GM19452 (cell line): Measurements from ENCODE around the gene MAP4K1.
"Not testable (repeated sequence)": the region's sequence is repeated elsewhere in the genome, so short reads cannot be mapped to it uniquely, and the experiment has no call there.

Source experiments
- ATAC-seq: cut with Tn5 transposase; IDR thresholded peaks from one replicate; pipeline ENCODE4 v1.9.1; 2021; ENCODE audit not compliant: unreplicated experiment

Gene MAP4K1

GRCh38 chr19:38579304-38579703, 38.4 kb downstream of the MAP4K1 start:
- ATAC-seq, result not testable (repeated sequence)

DNA sequence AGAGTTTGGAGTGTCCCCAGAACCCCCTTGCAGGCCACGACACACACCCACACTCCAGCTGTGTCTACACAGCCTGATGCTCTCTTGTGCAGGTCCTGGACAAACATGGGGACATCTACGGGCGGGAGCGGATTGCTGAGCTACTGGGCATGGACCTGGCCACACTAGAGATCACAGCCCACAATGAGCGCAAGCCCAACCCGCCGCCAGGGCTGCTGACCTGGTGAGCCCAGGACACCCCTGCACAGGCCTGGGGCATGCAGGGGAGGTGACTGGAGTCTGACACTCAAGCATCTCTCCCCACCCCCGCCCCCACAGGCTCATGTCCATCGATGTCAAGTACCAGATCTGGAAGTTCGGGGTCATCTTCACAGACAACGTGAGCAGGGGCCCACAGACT, 39.9 kb downstream of the MAP4K1 start:
- ATAC-seq, result no peak

GRCh38 chr19:38571682-38572081, 46.1 kb downstream of the MAP4K1 start:
- no peak for ATAC-seq

GRCh38 chr19:38569368-38569983, 48.3 kb downstream of the MAP4K1 start:
- no peak for ATAC-seq

- ATAC-seq, result no peak
Observed at GRCh38 chr19:38565691-38566105, 52.1 kb downstream of the MAP4K1 start.

DNA sequence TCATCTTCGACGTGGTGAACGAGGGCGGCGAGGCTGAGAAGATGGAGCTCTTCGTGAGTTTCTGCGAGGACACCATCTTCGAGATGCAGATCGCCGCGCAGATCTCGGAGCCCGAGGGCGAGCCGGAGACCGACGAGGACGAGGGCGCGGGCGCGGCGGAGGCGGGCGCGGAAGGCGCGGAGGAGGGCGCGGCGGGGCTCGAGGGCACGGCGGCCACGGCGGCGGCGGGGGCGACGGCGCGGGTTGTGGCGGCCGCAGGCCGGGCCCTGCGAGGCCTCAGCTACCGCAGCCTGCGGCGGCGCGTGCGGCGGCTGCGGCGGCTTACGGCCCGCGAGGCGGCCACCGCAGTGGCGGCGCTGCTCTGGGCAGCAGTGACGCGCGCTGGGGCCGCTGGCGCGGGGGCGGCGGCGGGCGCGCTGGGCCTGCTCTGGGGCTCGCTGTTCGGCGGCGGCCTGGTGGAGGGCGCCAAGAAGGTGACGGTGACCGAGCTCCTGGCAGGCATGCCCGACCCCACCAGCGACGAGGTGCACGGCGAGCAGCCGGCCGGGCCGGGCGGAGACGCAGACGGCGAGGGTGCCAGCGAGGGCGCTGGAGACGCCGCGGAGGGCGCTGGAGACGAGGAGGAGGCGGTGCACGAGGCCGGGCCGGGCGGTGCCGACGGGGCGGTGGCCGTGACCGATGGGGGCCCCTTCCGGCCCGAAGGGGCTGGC, 52.6 kb downstream of the MAP4K1 start:
- ATAC-seq, result no peak

GRCh38 chr19:38563475-38563874, 54.3 kb downstream of the MAP4K1 start:
- no peak for ATAC-seq

- no peak for ATAC-seq
Observed at GRCh38 chr19:38562096-38562495, 55.7 kb downstream of the MAP4K1 start.

GRCh38 chr19:38561658-38562057, 56.1 kb downstream of the MAP4K1 start:
- no peak for ATAC-seq

DNA sequence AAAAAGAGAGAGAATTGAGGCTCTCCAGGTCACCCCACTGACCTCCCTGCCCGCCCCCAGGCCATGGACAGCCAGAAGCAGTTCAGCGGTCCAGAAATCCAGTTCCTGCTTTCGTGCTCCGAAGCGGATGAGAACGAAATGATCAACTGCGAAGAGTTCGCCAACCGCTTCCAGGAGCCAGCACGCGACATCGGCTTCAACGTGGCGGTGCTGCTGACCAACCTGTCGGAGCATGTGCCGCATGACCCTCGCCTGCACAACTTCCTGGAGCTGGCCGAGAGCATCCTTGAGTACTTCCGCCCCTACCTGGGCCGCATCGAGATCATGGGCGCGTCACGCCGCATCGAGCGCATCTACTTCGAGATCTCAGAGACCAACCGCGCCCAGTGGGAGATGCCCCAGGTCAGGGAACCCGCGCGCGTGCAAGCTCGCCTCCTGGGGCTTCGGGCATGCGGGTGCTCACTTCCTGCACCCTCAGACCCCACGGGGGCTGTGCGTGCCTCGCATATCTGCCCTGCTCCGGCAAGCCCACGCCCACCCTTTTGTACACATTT, 56.6 kb downstream of the MAP4K1 start:
- ATAC-seq, result no peak

GRCh38 chr19:38559428-38560401, 58.0 kb downstream of the MAP4K1 start:
- ATAC-seq, result peak; percentile 71

GRCh38 chr19:38558933-38559332, 58.8 kb downstream of the MAP4K1 start:
- ATAC-seq, result not testable (repeated sequence)

GRCh38 chr19:38557205-38557799, 60.5 kb downstream of the MAP4K1 start:
- ATAC-seq, result peak; percentile 40

GRCh38 chr19:38556521-38557174, 61.1 kb downstream of the MAP4K1 start:
- ATAC-seq, result no peak

DNA sequence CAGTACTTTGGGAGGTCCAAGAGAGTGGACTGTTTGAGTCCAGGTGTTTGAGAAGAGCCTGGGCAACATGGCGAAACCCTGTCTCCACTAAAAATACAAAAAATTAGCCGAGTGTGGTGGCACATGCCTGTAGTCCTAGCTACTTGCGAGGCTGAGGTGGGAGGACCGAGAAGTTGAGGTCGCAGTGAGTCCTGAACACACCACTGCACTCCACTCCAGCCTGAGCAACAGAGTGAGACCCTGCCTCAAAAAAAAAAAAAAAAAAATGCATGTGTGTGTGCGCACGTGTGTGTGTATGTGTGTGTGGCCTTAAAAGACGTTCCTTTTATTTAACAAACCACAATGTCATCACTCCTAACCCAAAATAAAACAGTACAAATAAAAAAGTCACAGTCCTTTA, 62.6 kb downstream of the MAP4K1 start:
- no peak for ATAC-seq

DNA sequence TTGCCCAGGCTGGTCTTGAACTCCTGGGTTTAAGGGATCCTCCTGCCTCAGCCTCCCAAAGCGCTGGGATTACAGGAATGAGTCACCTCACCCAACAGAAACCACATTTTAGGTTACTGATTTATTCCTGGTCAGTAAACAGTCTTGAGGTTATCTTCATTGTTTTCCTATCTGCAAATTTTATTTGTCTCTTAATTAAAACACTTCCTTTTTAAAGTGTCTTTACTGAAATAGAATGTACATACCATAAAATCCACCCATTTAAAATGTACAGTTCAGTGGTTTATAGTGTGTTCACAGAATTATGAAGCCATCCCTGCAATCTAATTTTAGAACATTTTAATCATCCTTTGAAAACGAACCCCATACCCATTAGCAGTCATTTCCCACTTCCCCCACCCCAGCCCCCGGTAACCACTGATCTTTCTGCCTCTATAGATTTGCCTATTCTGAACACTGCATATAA, 63.0 kb downstream of the MAP4K1 start:
- no peak for ATAC-seq

GRCh38 chr19:38553239-38553638, 64.5 kb downstream of the MAP4K1 start:
- ATAC-seq, result not testable (repeated sequence)

DNA sequence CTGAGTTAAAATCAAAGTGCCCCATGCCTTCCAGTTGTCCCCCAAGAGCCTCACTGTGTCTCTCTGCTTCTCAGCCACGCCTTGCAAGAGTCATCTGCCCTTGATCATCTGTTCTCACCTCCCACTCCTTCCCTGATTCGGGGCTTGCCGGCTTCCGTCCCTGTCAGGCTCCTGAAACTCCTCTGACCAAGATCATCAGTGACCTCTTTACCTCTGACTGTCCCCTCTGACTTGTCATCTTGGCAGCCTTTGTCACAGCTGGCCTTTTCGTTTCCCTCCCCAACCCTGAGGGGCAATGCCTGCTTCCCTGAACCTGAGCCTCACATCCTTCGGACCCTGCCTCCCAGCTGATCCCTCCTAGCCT, 66.3 kb downstream of the MAP4K1 start:
- ATAC-seq, result peak; percentile 55

GRCh38 chr19:38550376-38550775, 67.4 kb downstream of the MAP4K1 start:
- no peak for ATAC-seq

DNA sequence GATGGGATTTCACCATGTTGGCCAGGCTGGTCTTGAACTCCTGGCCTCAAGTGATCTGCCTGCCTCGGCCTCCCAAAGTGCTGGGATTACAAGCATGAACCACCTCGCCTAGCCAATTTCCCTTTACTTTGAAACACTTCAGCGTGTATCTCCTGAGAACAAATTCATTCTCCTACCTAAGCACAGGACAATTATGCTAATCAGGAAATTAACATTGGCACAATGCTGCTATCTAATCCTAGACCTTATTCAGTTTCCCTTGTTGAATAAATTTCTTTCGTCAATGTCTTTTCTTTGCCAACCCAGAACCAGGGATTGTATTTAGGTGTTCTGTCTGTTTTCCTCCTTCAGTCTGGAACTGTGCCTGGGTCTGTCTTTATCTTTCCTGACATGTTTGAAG, 67.8 kb downstream of the MAP4K1 start:
- ATAC-seq, result no peak
